ENCODE data around the gene C1QB. TPM values are rescaled to one million over a fixed set of nuclear protein-coding genes. Genes with fewer than 3 reads are reported as not detected.

The C1QB gene
- total RNA-seq, 1 experiment from 2014 or later = not detected

GRCh38 chr1:22618056-22618455 is 35.0 kb upstream of the C1QB start:
- Mint-ChIP-seq H3K4me3 (ENCODE audit: unreplicated experiment) (no peak overlapping the region), H3K27ac (ENCODE audit: low read depth, unreplicated experiment) (no peak overlapping the region), H3K4me1 (ENCODE audit: insufficient read depth, unreplicated experiment) (no peaks in the 10 kb centered on the region), H3K36me3 (ENCODE audit: insufficient read depth, unreplicated experiment) (no peaks in the 10 kb centered on the region), H3K9me3 (ENCODE audit: unreplicated experiment) (no peaks in the 10 kb centered on the region), H3K27me3 (ENCODE audit: insufficient read depth, unreplicated experiment) (peaks cover 88% of the 10 kb centered on the region)
- ChIA-PET POLR2A (no interaction called here), CTCF (no interaction called here)
- no peak for DNase-seq (ENCODE audit: unreplicated experiment)
- TF ChIP-seq CTCF (IDR thresholded peaks at IDR 0.05; ENCODE audit: unreplicated experiment) = no peak
- intact Hi-C loops (cut with micrococcal nuclease) = no loop called here
- BruUV-seq (replicated peaks) = no TSS peak

GRCh38 chr1:22619252-22619651 is 33.8 kb upstream of the C1QB start:
- CTCF ChIA-PET = no interaction called here
- peaks cover 95% of the 10 kb centered on the region for H3K27me3 Mint-ChIP-seq (ENCODE audit: insufficient read depth, unreplicated experiment)
- POLR2A ChIA-PET = no interaction called here
- H3K27ac Mint-ChIP-seq (ENCODE audit: low read depth, unreplicated experiment) = no peak overlapping the region
- H3K9me3 Mint-ChIP-seq (ENCODE audit: unreplicated experiment) = no peaks in the 10 kb centered on the region
- no peak for TF ChIP-seq CTCF (IDR thresholded peaks at IDR 0.05; ENCODE audit: unreplicated experiment)
- H3K4me3 Mint-ChIP-seq (ENCODE audit: unreplicated experiment) = no peak overlapping the region
- no peaks in the 10 kb centered on the region for H3K4me1 Mint-ChIP-seq (ENCODE audit: insufficient read depth, unreplicated experiment)
- intact Hi-C loops (cut with micrococcal nuclease) = no loop called here
- no peaks in the 10 kb centered on the region for H3K36me3 Mint-ChIP-seq (ENCODE audit: insufficient read depth, unreplicated experiment)
- peak; percentile 8 for DNase-seq (ENCODE audit: unreplicated experiment)
- no TSS peak for BruUV-seq (replicated peaks)

- ChIA-PET POLR2A (no interaction called here), CTCF (no interaction called here)
- H3K9me3 Mint-ChIP-seq (ENCODE audit: unreplicated experiment) = no peaks in the 10 kb centered on the region
- peaks cover 95% of the 10 kb centered on the region for H3K27me3 Mint-ChIP-seq (ENCODE audit: insufficient read depth, unreplicated experiment)
- BruUV-seq (replicated peaks) = no TSS peak
- H3K36me3 Mint-ChIP-seq (ENCODE audit: insufficient read depth, unreplicated experiment) = no peaks in the 10 kb centered on the region
- no peaks in the 10 kb centered on the region for H3K4me1 Mint-ChIP-seq (ENCODE audit: insufficient read depth, unreplicated experiment)
- H3K27ac Mint-ChIP-seq (ENCODE audit: low read depth, unreplicated experiment) = no peak overlapping the region
- intact Hi-C loops (cut with micrococcal nuclease) = no loop called here
- no peak overlapping the region for H3K4me3 Mint-ChIP-seq (ENCODE audit: unreplicated experiment)
- DNase-seq (ENCODE audit: unreplicated experiment) = no peak
- TF ChIP-seq CTCF (IDR thresholded peaks at IDR 0.05; ENCODE audit: unreplicated experiment) = no peak
Measured at GRCh38 chr1:22619798-22620197, 33.2 kb upstream of the C1QB start.

- TF ChIP-seq CTCF (IDR thresholded peaks at IDR 0.05; ENCODE audit: unreplicated experiment) = no peak
- no peaks in the 10 kb centered on the region for H3K36me3 Mint-ChIP-seq (ENCODE audit: insufficient read depth, unreplicated experiment)
- H3K4me3 Mint-ChIP-seq (ENCODE audit: unreplicated experiment) = no peak overlapping the region
- no peaks in the 10 kb centered on the region for H3K9me3 Mint-ChIP-seq (ENCODE audit: unreplicated experiment)
- ChIA-PET POLR2A (no interaction called here), CTCF (interaction anchor here (0.6 to 1.9 kb wide), 2 partner anchors 21 to 210 kb away, joined by 3 to 4 read pairs; no protein-coding TSS in a partner anchor)
- no TSS peak for BruUV-seq (replicated peaks)
- peaks cover 91% of the 10 kb centered on the region for H3K27me3 Mint-ChIP-seq (ENCODE audit: insufficient read depth, unreplicated experiment)
- no peak for DNase-seq (ENCODE audit: unreplicated experiment)
- no peaks in the 10 kb centered on the region for H3K4me1 Mint-ChIP-seq (ENCODE audit: insufficient read depth, unreplicated experiment)
- no peak overlapping the region for H3K27ac Mint-ChIP-seq (ENCODE audit: low read depth, unreplicated experiment)
- intact Hi-C loops (cut with micrococcal nuclease) = no loop called here
Measured at GRCh38 chr1:22621761-22622160, 31.3 kb upstream of the C1QB start.

Measured in MCF 10A (cell line).